ENCODE data around the gene COL4A3. TPM values are rescaled to one million over a fixed set of nuclear protein-coding genes. Genes with fewer than 3 reads are reported as not detected.

COL4A3 gene
- 1 to 10 TPM in 2 of 8 experiments, under 1 TPM in 6; 0.21 to 1.3 (median 0.59) TPM for total RNA-seq

DNA sequence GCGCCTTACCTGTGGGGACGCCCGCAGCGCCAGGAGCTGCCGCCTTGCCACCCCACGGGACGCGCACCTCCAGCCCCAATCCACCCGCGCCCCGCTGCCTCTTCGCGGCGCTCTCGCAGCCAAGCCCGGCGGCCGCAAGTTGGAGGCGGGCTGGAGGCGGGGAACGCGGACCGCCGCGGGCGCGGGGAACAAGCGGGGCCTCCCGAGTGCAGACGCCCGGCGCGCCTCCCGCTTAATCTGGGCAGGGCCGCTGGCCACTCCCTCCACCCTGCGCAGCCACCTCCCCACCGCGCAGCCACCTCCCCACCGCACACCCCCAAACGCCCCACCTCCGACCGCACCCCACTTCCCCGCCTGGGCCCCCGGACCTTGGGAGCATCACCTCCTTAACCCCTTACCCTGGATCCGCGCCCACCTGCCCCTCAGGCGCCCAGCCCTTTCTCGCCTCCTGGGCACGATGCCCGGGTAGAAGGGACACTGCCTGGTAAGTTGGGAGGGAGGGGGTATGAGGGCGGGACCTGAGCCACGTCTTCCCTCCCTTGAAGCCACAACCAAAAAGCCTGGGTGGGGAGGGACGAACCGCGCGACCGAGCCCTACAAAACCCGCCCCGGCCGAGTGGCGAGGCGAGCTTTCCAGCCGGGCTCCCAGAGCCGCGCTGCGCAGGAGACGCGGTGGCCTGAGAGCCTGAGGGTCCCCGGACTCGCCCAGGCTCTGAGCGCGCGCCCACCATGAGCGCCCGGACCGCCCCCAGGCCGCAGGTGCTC lies at the start of gene COL4A3, which contains the start of gene COL4A4:
Gene COL4A3, plus strand, starts transcription at position 627 of the 765 bp plus-strand sequence. Its CDS starts 103 bp downstream, at position 730.
Gene COL4A4, minus strand, starts transcription at position 208 of the 765 bp plus-strand sequence. CDS start 16,722 bp downstream, outside the sequence.
- WGBS, 10 experiments, result 0% methylated on average over 3 of the region's 77 CpGs; no CpG with 5 or more reads in 9 of the 10 experiments
- Histone ChIP-seq H3K4me3 (peak within 1 kb of the TSS; percentile 38 to 46 (median 43)), H3K27ac (no peak within 1 kb of the TSS), H3K4me1 (replicated peaks in 1 of 2) (peaks cover 0 to 8% of the 10 kb centered on the region in 2 donors)
- in situ Hi-C loops (cut with MboI; ENCODE audit: low pct_unique_long_range_greater_than_20kb in 2 of 9, low sequenced_read_pairs in 9 of 9, unreplicated experiment in 9 of 9), result no loop called here
- ATAC-seq (replicated peaks in 6 of 8), result peak; percentile 84 to 92 (median 88)

DNA sequence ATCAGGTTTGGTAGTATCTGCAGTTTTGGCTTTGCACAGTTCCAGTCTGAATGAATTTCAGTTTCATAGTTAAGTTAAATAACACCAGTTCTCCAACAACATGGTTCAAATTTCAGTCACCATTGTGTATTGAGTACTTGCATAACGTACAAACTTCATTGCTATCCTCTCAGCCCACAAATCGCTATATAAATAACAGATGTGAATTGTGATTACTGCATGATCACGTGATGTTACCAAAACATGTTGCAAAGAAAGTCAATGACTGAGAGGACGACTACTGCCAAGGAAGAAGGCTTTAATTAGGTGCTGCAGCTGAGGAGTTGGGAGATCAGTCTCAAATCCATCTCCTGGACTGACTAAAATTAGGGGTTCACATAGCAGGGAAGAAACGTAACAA lies 48.7 kb upstream of the COL4A3 start:
- ATAC-seq (replicated peaks in 6 of 8), result peak in 1 of 8 experiments; percentile 29
- Histone ChIP-seq H3K27ac (no peak overlapping the region), H3K4me3 (no peak overlapping the region), H3K4me1 (replicated peaks in 1 of 2) (peaks cover 0 to 12% of the 10 kb centered on the region in 2 donors)
- in situ Hi-C loops (cut with MboI; ENCODE audit: low pct_unique_long_range_greater_than_20kb in 2 of 9, low sequenced_read_pairs in 9 of 9, unreplicated experiment in 9 of 9), result loop anchor here in 5 of 9 experiments (25.0 kb wide), 2 partner anchors 303 to 1453 kb away; no protein-coding TSS in a partner anchor
- 16 to 100% (median 84%) methylated on average over 1 to 5 of the region's 5 CpGs; no CpG with 5 or more reads in 1 of the 10 experiments for WGBS, 10 experiments

DNA sequence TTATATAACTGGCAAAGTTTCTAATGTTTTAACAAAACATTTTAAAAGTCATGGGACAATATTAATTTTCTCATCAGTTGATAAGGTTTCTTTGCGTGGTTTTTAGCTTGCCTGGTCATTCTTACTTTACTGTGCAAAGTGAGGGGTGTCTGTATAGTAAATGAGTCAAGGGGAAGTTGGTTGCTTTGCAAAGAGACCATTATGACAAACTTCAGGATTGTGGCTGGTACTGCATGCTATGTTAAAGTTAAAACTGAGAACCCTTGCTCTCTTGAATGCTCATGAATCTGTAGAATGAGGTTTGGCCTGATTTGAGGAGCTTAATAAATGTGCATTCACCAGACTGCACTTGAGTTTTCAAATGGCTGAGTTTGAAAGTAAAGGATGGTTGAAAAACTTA lies 47.4 kb upstream of the COL4A3 start:
- in situ Hi-C loops (cut with MboI; ENCODE audit: low pct_unique_long_range_greater_than_20kb in 2 of 9, low sequenced_read_pairs in 9 of 9, unreplicated experiment in 9 of 9), result loop anchor here in 5 of 9 experiments (25.0 kb wide), 2 partner anchors 305 to 1455 kb away; no protein-coding TSS in a partner anchor
- no peak for ATAC-seq (replicated peaks in 6 of 8)
- Histone ChIP-seq H3K4me1 (replicated peaks in 1 of 2) (peaks cover 0 to 12% of the 10 kb centered on the region in 2 donors), H3K27ac (no peak overlapping the region), H3K4me3 (no peak overlapping the region)
- 40 to 100% (median 88%) methylated on average over 1 of the region's 1 CpG for WGBS, 10 experiments

DNA sequence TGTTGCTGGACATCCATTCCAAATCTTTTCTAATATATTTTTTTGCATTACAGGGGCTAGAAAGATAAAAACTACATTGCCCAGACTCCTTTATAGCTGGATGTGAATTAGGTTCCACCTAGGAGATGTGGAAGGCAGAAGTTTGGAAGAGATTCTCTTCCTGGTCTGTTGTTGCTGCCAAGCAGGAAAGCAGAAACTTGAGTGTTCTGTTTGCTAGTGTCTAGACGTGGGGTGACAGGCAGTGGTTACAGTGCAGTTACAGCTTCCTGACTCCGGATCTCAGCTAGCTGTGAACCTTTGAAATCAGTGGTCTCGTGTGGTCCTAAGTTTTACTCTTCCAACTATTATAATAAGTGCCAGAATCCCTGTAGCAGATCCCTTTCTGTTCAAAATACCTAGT lies 46.6 kb upstream of the COL4A3 start:
- no peak for ATAC-seq (replicated peaks in 6 of 8)
- WGBS, 10 experiments, result 44 to 100% (median 68%) methylated on average over 1 to 3 of the region's 3 CpGs; no CpG with 5 or more reads in 2 of the 10 experiments
- Histone ChIP-seq H3K4me3 (no peak overlapping the region), H3K27ac (no peak overlapping the region), H3K4me1 (replicated peaks in 1 of 2) (peaks cover 0 to 12% of the 10 kb centered on the region in 2 donors)
- in situ Hi-C loops (cut with MboI; ENCODE audit: low pct_unique_long_range_greater_than_20kb in 2 of 9, low sequenced_read_pairs in 9 of 9, unreplicated experiment in 9 of 9), result loop anchor here in 5 of 9 experiments (25.0 kb wide), 2 partner anchors 306 to 1456 kb away; no protein-coding TSS in a partner anchor

DNA sequence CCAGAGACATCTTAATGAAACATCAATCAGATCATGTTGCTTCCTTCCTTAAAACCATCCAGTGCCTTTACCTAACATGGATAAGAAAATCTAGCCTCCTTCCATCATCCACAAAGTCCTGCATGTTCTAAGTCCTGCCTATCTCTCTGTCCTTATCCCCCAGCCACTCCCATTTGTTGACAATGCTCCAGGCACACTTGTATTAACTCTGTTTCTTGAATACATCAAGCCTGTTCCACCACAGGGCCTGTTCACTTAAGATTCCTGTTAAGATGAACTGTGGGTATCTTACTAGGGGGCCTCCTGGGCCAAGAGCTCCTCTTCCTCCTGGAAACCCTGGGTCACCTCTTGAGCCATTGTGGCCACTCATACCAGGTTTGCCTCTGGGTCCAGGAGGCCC lies 46.1 kb upstream of the COL4A3 start:
- ATAC-seq (replicated peaks in 6 of 8), result peak in 2 of 8 experiments; percentile 39 to 44
- Histone ChIP-seq H3K27ac (no peak overlapping the region), H3K4me3 (no peak overlapping the region), H3K4me1 (replicated peaks in 1 of 2) (peaks cover 0 to 12% of the 10 kb centered on the region in 2 donors)
- in situ Hi-C loops (cut with MboI; ENCODE audit: low pct_unique_long_range_greater_than_20kb in 2 of 9, low sequenced_read_pairs in 9 of 9, unreplicated experiment in 9 of 9), result loop anchor here in 5 of 9 experiments (25.0 kb wide), 2 partner anchors 306 to 1456 kb away; no protein-coding TSS in a partner anchor

DNA sequence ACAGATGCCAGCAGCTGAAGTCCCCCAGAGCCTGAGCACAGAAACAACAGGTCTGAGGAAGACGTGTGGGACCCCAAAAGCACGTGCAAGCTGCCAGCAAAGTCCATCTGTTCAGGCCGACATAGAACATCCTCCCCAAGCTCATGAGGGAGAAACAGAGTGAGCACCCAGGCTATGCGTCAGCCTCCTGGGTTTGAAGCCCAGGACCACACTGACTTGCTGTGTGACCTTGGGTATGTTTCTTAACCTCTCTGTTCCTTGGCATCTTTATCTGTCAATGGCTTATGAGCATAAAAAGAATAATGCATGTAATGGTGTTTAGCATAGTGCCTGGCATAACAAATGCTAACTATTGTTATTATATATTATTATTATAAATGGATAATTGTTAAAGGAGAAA lies 40.7 kb upstream of the COL4A3 start:
- Histone ChIP-seq H3K4me3 (no peak overlapping the region), H3K4me1 (replicated peaks in 1 of 2) (no peaks in the 10 kb centered on the region), H3K27ac (no peak overlapping the region)
- ATAC-seq (replicated peaks in 6 of 8), result no peak
- 40 to 60% methylated on average over 1 to 2 of the region's 4 CpGs; no CpG with 5 or more reads in 8 of the 10 experiments for WGBS, 10 experiments
- in situ Hi-C loops (cut with MboI; ENCODE audit: low pct_unique_long_range_greater_than_20kb in 2 of 9, low sequenced_read_pairs in 9 of 9, unreplicated experiment in 9 of 9), result loop anchor here in 5 of 9 experiments (25.0 kb wide), 2 partner anchors 311 to 1461 kb away; no protein-coding TSS in a partner anchor

DNA sequence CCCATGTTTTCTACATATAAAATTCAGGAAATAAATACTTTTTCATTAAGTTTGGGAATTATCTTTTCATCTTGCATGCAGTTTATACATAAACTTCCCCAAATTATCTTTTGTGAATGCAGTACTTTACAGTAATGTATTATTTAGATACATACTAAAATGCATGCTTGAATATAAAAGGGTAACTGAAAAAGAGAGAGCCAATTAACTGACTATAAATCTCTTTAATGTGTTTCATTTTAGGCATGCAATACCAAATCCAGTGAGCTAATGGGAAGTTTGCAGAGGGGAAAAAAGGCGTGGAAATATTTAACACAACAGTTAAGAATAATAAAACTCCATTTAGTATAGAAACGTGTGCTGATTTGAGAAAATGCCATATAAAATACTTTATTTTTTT lies 39.6 kb upstream of the COL4A3 start:
- 0 to 85% (median 61%) methylated on average over 1 to 2 of the region's 2 CpGs; no CpG with 5 or more reads in 1 of the 10 experiments for WGBS, 10 experiments
- Histone ChIP-seq H3K4me3 (no peak overlapping the region), H3K4me1 (replicated peaks in 1 of 2) (no peaks in the 10 kb centered on the region), H3K27ac (no peak overlapping the region)
- no peak for ATAC-seq (replicated peaks in 6 of 8)
- in situ Hi-C loops (cut with MboI; ENCODE audit: low pct_unique_long_range_greater_than_20kb in 2 of 9, low sequenced_read_pairs in 9 of 9, unreplicated experiment in 9 of 9), result loop anchor here in 7 of 9 experiments (5.0 to 25.0 kb wide), 5 partner anchors 112 to 1463 kb away; no protein-coding TSS in a partner anchor

DNA sequence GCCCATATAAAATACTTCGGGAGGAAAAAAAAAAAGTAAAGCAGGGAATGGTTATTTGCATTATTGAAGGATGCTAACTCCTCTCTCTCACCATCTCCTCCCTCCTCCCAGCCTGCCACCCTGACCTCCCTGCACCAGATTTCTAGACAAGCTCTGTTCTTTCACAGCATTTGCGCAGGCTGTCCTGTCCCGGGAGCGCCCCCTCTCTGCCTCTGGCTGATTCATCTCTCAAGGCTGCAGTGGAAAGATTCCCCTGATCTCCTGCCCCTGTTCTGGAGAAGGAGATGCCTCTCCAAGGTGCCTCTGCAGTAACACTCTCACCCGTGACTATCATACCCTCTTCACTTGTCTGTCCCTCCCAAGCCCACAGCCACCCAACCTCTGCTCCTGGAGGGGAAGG lies 38.9 kb upstream of the COL4A3 start:
- H3K4me1 ChIP-seq (replicated peaks in 1 of 2), result no peaks in the 10 kb centered on the region
- no peak for ATAC-seq (replicated peaks in 6 of 8)
- in situ Hi-C loops (cut with MboI; ENCODE audit: low pct_unique_long_range_greater_than_20kb in 2 of 9, low sequenced_read_pairs in 9 of 9, unreplicated experiment in 9 of 9), result loop anchor here in 6 of 9 experiments (5.0 to 25.0 kb wide), 3 partner anchors 112 to 637 kb away; no protein-coding TSS in a partner anchor
- H3K4me3 ChIP-seq, result no peak overlapping the region
- 50 to 92% (median 80%) methylated on average over 1 to 5 of the region's 5 CpGs; no CpG with 5 or more reads in 3 of the 10 experiments for WGBS, 10 experiments
- H3K27ac ChIP-seq, result no peak overlapping the region

DNA sequence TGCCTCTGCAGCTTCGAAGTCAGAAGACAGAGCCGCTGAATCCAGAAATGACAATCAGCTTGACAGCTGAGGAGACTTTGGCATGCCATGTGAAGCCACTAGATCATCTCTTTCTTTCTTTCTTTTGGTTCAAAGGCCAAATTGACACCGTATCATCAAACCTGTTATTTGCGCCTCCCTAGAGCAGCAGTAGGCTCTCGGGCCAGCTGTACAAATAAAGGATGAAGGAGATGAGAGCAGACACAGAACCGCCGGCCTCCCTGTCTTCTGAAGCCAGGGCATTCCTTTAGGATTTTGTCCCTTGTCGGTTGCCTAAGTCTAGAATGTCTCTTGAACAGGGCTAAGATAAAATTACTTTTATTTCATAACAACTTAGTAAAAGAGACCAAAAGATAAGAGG lies 37.2 kb upstream of the COL4A3 start:
- H3K4me3 ChIP-seq, result no peak overlapping the region
- no peaks in the 10 kb centered on the region for H3K4me1 ChIP-seq (replicated peaks in 1 of 2)
- no peak overlapping the region for H3K27ac ChIP-seq
- in situ Hi-C loops (cut with MboI; ENCODE audit: low pct_unique_long_range_greater_than_20kb in 2 of 9, low sequenced_read_pairs in 9 of 9, unreplicated experiment in 9 of 9), result loop anchor here in 6 of 9 experiments (5.0 to 25.0 kb wide), 3 partner anchors 110 to 635 kb away; no protein-coding TSS in a partner anchor
- peak in 1 of 8 experiments; percentile 70 for ATAC-seq (replicated peaks in 6 of 8)
- 0 to 58% (median 36%) methylated on average over 1 to 8 of the region's 8 CpGs; no CpG with 5 or more reads in 3 of the 10 experiments for WGBS, 10 experiments

DNA sequence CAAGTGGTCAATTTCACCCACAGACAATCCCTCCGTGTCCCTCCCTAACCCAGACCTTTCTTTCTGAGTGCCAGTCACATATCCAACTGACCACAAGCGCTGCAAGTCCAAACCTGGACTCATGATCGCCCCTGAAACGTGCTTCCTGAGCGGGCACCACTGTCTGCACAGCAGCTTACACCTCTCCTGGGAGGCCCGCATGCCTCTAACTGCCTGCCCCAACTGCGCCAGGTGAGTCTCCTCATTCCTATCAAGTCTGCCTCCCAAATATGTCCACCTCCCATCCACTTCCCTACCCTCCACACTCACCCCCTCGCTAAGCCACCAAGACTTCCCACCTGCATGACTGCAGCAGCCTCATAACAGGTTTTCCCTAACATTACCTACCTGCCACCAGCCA lies 33.8 kb upstream of the COL4A3 start:
- 20 to 100% (median 80%) methylated on average over 1 to 7 of the region's 8 CpGs; no CpG with 5 or more reads in 1 of the 10 experiments for WGBS, 10 experiments
- in situ Hi-C loops (cut with MboI; ENCODE audit: low pct_unique_long_range_greater_than_20kb in 2 of 9, low sequenced_read_pairs in 9 of 9, unreplicated experiment in 9 of 9), result loop anchor here in 6 of 9 experiments (10.0 to 25.0 kb wide), 3 partner anchors 107 to 632 kb away; no protein-coding TSS in a partner anchor
- no peak for ATAC-seq (replicated peaks in 6 of 8)

DNA sequence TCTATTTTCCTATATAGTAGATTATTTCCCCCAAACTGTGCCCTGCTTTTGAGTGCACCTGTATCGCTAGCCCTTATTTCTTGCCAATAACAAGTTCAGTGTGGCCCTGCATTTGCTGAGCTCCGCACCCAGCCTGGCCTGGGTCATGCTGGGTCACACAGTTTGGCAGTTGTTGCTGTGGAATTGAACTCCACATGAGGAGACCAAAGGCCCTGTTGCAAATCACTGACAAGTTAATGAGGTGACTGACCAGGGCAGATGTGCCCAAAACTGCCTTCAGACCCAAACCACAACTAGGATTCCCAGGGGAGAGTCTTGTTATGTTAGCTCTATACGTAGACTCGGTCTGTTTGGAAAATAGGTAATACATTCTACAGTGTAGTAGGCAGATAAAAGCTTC lies 31.4 kb upstream of the COL4A3 start:
- Histone ChIP-seq H3K4me1 (replicated peaks in 1 of 2) (no peaks in the 10 kb centered on the region), H3K27ac (no peak overlapping the region), H3K4me3 (no peak overlapping the region)
- no peak for ATAC-seq (replicated peaks in 6 of 8)
- 33 to 100% (median 75%) methylated on average over 1 to 4 of the region's 4 CpGs; no CpG with 5 or more reads in 2 of the 10 experiments for WGBS, 10 experiments
- in situ Hi-C loops (cut with MboI; ENCODE audit: low pct_unique_long_range_greater_than_20kb in 2 of 9, low sequenced_read_pairs in 9 of 9, unreplicated experiment in 9 of 9), result loop anchor here in 6 of 9 experiments (10.0 to 25.0 kb wide), 3 partner anchors 104 to 629 kb away; no protein-coding TSS in a partner anchor

More for the DNA sequence above, 33.8 kb upstream of the COL4A3 start:
- Histone ChIP-seq H3K27ac (no peak overlapping the region), H3K4me1 (replicated peaks in 1 of 2) (no peaks in the 10 kb centered on the region), H3K4me3 (no peak overlapping the region)

DNA sequence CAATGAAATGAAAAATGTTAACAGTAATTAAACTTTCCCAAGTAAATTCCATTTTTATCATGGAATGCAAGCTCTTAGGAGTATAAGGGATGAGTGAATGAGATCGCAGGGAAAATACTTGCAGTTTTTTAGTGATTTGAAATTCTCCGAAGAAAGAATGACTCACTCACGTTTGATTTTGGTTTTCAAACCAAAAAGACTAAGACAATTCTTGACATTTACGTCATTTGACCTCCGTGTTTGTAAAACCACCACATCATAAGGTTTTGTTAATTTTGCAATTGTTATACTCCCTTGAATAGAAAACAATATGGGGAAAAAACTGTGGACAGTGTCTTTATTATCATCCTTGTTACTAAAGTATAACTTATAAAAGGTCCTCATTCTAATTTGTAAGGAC lies 29.8 kb upstream of the COL4A3 start:
- no peak overlapping the region for H3K4me3 ChIP-seq
- H3K27ac ChIP-seq, result no peak overlapping the region
- H3K4me1 ChIP-seq (replicated peaks in 1 of 2), result no peaks in the 10 kb centered on the region
- WGBS, 10 experiments, result 63 to 100% (median 91%) methylated on average over 1 to 5 of the region's 5 CpGs
- in situ Hi-C loops (cut with MboI; ENCODE audit: low pct_unique_long_range_greater_than_20kb in 2 of 9, low sequenced_read_pairs in 9 of 9, unreplicated experiment in 9 of 9), result loop anchor here in 6 of 9 experiments (10.0 to 25.0 kb wide), 3 partner anchors 103 to 628 kb away; no protein-coding TSS in a partner anchor
- ATAC-seq (replicated peaks in 6 of 8), result no peak

DNA sequence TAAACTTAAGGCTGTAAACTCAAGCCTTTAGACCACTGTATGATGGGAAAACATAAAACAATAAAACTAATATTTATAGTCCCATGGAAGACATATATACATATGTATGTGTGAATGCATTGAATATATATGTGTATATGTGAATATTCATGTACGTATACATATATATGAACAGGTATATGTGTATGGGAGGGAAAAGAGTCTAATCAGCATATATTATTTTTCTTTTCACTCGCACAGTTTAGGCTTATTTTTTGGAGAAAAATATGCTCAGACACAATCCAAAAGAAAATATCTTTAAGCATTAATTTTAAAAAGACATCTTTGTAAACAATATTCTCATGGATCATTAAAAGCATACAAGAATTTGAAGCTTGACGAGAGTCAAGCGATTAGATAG lies 23.1 kb upstream of the COL4A3 start:
- ATAC-seq (replicated peaks in 6 of 8), result no peak

More for the DNA sequence above, 23.1 kb upstream of the COL4A3 start:
- H3K4me1 ChIP-seq (replicated peaks in 1 of 2), result no peaks in the 10 kb centered on the region
- no peak overlapping the region for H3K27ac ChIP-seq
- WGBS, 10 experiments, result 50 to 100% (median 93%) methylated on average over 2 to 4 of the region's 4 CpGs
- in situ Hi-C loops (cut with MboI; ENCODE audit: low pct_unique_long_range_greater_than_20kb in 2 of 9, low sequenced_read_pairs in 9 of 9, unreplicated experiment in 9 of 9), result loop anchor here in 5 of 9 experiments (25.0 kb wide), 2 partner anchors 96 to 621 kb away; no protein-coding TSS in a partner anchor
- H3K4me3 ChIP-seq, result no peak overlapping the region
